Activated T-helper 1 cell treated with anti-CD3 and anti-CD28 coated beads, Interleukin-12 subunit alpha, Interleukin-12 subunit beta, Interleukin-2, Interleukin-4 antibody, amounts not matched to agents 30 ng/mL and 10 ng/mL and 1 ng/mL, durations not matched to agents 14 hours and 24 hours and 36 hours (primary cell): Measurements from ENCODE around the gene F7. TPM values are rescaled to one million over a fixed set of nuclear protein-coding genes. Genes with fewer than 3 reads are reported as not detected.
"Not testable (repeated sequence)": the region's sequence is repeated elsewhere in the genome, so short reads cannot be mapped to it uniquely, and the experiment has no call there.

ENCODE experiments used
- DNase-seq: peaks from one replicate; pipeline ENCODE4 v3.0.0; 2021; ENCODE audit warnings: low spot score
- H3K27ac Mint-ChIP-seq: one replicate; pipeline ENCODE4 v1.8.0; 2021; ENCODE audit warnings: mild to moderate bottlenecking, mixed read lengths
- H3K27me3 Mint-ChIP-seq: one replicate; pipeline ENCODE4 v1.8.0; 2022; ENCODE audit warnings: mild to moderate bottlenecking, moderate library complexity, mixed read lengths; ENCODE audit not compliant: insufficient read depth
- H3K36me3 Mint-ChIP-seq: one replicate; pipeline ENCODE4 v1.8.0; 2021; ENCODE audit warnings: low read depth, mixed read lengths
- H3K4me1 Mint-ChIP-seq: one replicate; pipeline ENCODE4 v1.8.0; 2021; ENCODE audit warnings: low read depth, mixed read lengths
- H3K4me3 Mint-ChIP-seq: one replicate; pipeline ENCODE4 v1.8.0; 2021; ENCODE audit warnings: mild to moderate bottlenecking, moderate library complexity, mixed read lengths
- H3K9me3 Mint-ChIP-seq: one replicate; pipeline ENCODE4 v1.8.0; 2021; ENCODE audit warnings: mixed read lengths
- intact Hi-C: fragments of 100-400 bp; cut with micrococcal nuclease; formaldehyde crosslinking; loops from one replicate; pipeline ENCODE4 v1.15.1; 2024
- total RNA-seq: library from RNA; stranded (reverse); gene quantifications from 2 replicates; pipeline ENCODE4 v1.2.3, GENCODE V29; 2022

Gene F7
- total RNA-seq, 1 donor from 2014 or later: not detected

DNA sequence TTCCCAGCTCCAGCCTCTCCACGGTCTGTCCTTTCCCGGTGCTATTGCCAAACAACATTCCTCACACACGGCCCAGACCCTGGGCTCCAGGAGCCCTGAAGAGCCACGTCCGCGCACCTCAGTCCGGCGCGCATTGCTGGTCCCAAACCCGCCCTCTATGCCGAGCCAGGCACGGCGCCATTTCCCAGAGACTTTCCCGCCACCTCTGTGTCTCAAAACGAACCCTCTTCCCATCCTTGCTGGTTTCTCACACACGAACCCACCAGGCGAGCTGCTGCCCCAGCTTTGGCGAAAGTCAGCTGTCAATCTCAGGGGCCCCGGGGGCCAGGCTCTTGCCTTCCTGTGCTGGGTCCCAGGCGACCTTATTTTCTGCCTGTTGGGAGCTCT, 28.0 kb upstream of the F7 start:
- no peak for DNase-seq
- H3K27me3 Mint-ChIP-seq: no peaks in the 10 kb centered on the region
- intact Hi-C loops: no loop called here
- H3K9me3 Mint-ChIP-seq: no peaks in the 10 kb centered on the region
- H3K27ac Mint-ChIP-seq: no peak overlapping the region
- no peaks in the 10 kb centered on the region for H3K4me1 Mint-ChIP-seq
- H3K4me3 Mint-ChIP-seq: no peak overlapping the region
- no peaks in the 10 kb centered on the region for H3K36me3 Mint-ChIP-seq

DNA sequence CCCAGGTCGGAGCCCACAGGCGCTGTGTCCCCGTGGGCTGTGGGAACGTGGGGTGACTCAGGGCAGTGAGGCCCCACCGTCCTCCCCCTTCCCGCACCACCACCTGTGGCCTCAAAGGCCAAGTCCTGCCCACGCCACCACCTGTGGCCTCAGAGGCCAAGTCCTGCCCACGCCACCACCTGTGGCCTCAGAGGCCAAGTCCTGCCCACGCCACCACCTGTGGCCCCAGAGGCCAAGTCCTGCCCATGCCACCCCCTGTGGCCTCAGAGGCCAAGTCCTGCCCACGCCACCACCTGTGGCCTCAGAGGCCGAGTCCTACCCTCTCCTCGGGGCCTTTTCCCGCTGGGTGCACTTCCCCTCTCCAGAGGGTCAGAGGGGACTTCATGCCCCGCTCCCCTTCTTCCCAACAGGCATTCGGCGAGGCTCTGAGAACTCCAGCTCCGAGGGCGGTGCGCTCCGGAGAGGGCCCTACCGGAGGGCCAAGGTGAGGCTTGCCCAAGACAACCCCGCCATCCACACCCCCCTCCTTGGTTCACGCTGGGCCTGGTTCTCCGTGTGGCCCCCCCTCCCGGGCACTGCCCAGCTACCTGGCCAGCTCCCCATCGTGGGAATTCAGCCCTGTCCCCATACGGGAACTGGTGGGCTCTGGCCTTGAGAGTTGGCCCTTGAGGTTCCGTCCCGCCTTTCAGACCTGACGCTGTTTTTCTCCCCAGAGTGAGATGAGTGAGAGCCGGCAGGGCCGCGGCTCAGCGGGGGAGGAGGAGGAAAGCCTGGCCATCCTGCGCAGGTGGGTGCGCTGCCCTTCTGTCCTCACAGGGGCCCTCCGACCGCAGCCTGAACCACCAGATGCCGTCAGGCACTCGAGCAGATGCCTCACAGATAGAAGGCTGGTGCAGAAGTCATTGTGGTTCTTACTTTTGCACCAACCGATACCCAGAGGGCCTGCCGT, 27.4 kb upstream of the F7 start:
- Mint-ChIP-seq H3K4me3 (no peak overlapping the region), H3K27me3 (no peaks in the 10 kb centered on the region), H3K4me1 (no peaks in the 10 kb centered on the region), H3K9me3 (no peaks in the 10 kb centered on the region), H3K27ac (no peak overlapping the region), H3K36me3 (no peaks in the 10 kb centered on the region)
- DNase-seq: no peak
- intact Hi-C loops: no loop called here

DNA sequence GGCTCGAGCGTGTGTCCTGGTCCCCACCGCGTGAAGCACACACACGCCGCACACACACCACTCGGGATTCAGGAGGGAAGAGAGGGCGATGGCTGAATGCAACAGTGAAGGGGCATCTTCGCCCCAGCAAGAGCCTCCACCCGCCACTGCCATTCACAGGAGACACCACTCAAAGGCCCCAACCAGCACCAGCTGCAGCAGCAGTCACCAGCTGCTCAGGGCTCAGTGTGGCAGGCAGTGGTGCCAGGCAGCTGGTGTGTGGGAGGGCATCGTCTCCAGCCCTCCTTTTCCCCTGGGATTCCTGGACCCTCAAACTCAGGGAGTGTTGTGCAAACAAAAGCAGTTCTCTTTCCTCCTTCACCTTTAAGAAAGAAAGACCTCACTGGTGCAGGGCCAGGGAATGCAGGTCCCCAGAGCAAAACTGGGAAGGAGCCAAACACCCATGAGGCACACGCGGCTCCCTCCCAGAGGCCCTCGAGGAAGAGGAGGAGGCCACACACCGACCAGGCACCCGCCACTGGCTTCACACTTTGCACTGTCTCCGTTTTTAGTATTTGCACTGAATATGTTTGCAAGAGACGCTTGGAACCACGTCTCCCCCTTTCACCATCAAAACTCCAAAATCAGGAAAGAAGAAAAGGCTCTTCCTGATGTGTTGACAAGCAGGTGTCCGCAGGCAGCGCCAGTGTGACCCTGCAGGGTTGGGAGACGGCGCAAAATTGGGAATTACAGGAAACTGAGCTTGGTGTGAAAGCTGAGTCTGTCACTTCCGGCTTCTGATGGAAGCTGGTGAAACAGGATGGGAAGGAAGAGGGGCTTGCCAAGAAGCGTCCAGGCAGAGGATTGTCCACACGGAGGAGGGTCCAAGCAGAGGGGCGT, 26.4 kb upstream of the F7 start:
- Mint-ChIP-seq H3K27ac (no peak overlapping the region), H3K27me3 (no peaks in the 10 kb centered on the region), H3K4me3 (no peak overlapping the region), H3K4me1 (no peaks in the 10 kb centered on the region), H3K9me3 (no peaks in the 10 kb centered on the region), H3K36me3 (no peaks in the 10 kb centered on the region)
- intact Hi-C loops: no loop called here
- DNase-seq: no peak

DNA sequence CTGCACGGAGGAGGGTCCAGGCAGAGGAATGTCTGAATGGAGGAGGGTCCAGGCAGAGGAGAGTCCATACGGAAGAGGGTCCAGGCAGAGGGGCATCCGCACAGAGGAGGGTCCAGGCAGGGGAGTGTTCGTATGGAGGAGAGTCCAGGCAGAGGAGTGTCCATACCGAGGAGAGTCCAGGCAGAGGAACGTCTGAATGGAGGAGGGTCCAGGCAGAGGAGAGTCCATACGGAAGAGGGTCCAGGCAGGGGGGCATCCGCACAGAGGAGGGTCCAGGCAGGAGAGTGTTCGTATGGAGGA, 25.9 kb upstream of the F7 start:
- not testable (repeated sequence) for H3K9me3 Mint-ChIP-seq, H3K4me3 Mint-ChIP-seq

DNA sequence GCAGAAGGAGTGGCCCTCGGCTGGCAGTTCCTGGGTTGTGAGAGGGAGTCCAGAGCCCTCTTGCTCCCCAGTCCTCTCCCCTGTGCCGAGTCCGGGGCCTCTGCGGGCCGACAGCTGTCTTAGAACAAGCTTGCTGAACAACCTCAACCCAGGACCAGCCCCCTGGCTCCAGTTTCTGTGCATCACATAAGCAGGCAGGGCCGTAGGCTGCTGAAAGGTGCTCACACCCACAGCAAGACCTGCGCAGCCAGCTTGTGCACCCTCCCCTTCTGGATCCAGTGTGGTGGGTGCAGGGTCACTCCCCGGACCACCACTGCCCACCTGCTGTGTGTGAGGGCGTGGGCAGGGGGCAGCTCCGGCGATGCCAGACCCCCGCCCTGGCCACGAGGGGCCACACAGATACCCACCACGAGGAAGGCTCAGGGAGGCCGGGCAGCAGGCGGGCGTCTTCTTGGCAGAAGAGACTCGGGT, 25.2 kb upstream of the F7 start:
- Mint-ChIP-seq H3K36me3 (no peaks in the 10 kb centered on the region), H3K4me3 (no peak overlapping the region), H3K4me1 (no peaks in the 10 kb centered on the region), H3K9me3 (no peaks in the 10 kb centered on the region), H3K27me3 (no peaks in the 10 kb centered on the region), H3K27ac (no peak overlapping the region)
- intact Hi-C loops: no loop called here
- no peak for DNase-seq

More for the DNA sequence above, 25.9 kb upstream of the F7 start:
- DNase-seq, H3K36me3 Mint-ChIP-seq, intact Hi-C loops, H3K27ac Mint-ChIP-seq, H3K27me3 Mint-ChIP-seq, H3K4me1 Mint-ChIP-seq: not testable (repeated sequence)

DNA sequence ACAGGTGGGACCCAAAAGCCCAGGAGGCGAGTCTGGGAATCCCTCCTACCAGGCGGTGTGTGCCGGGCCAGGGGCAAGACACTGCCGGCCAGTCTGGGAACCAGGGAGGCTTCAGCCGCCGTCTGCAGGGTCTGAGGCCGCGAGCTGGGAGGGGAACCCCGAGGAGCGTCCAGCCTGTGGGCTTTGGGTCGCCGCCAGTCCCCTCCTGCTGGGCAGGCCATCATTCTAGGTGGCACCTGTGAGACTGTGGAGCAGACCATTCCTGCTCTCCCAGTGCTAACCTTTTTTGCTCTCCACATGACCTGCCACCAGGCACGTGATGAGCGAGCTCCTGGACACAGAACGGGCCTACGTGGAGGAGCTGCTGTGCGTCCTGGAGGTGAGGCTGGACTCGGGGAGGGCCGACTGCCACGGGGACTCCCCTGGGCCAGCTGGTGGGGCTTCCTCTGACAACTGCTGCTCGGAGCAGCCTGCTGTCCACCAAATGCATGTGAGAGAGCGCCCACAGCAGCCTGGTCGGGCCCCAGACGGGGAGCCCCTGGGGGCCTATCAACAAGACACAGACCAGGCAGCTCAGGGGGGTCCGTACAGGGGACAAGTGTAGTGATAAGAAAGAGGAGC, 24.6 kb upstream of the F7 start:
- no peak for DNase-seq
- H3K9me3 Mint-ChIP-seq: no peaks in the 10 kb centered on the region
- no peaks in the 10 kb centered on the region for H3K36me3 Mint-ChIP-seq
- H3K27me3 Mint-ChIP-seq: no peaks in the 10 kb centered on the region
- H3K4me3 Mint-ChIP-seq: no peak overlapping the region
- H3K4me1 Mint-ChIP-seq: no peaks in the 10 kb centered on the region
- intact Hi-C loops: no loop called here
- no peak overlapping the region for H3K27ac Mint-ChIP-seq

DNA sequence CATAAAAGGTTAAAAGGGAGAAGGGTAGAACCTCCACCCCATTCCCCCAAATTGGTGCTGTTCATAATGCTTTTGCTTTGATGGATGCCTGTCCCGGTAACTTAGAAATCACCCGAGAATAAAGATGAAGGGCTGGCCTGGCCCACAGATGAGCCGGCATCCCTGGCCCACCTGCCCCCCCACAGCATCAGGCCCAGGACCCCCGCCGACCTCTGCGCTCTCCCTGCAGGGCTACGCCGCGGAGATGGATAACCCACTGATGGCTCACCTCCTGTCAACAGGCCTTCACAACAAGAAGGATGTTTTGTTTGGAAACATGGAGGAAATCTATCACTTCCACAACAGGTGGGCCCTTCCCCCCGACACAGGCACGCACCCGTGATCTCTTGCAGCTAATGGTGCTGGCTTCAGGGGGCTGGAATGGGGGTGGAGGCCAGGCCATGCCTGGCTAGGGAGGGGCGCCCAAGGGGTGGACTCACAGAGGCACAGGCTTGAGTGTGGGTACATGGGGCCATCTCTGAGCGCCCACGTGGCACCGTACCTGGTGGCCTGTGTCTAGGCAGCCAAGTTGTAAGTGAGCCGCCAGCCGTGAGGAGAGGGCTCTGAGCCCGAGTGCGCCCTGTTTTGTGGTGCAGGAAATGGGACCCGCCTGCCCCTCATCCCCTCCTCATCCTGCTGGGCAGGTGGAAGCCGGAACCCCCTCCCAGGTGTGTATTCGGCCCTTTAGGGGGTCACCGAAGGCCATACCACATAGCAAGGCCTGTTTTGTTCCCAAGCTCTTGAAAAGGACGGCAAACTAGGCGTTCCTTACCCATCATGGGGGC, 23.2 kb upstream of the F7 start:
- intact Hi-C loops: no loop called here
- Mint-ChIP-seq H3K4me3 (no peak overlapping the region), H3K27ac (no peak overlapping the region), H3K36me3 (no peaks in the 10 kb centered on the region), H3K4me1 (no peaks in the 10 kb centered on the region), H3K9me3 (no peaks in the 10 kb centered on the region), H3K27me3 (no peaks in the 10 kb centered on the region)
- DNase-seq: no peak

DNA sequence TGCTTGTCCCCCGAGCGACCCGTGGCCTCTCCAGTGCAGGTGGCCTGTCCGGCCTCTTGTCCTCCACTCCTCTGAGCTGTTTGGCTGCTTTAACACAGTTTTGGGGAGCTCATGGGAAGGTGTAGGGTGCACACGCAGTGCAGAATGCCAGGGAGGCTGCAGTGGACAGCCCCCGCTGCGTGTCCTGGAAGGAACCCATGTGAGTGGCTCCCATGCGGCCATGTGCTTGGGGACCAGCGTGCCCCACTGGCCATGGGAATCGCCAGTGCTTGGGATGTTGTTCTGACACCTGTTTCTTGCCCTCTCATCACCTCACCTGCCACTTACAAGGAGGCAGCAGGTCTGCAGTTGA, 22.6 kb upstream of the F7 start:
- Mint-ChIP-seq H3K27ac (no peak overlapping the region), H3K4me3 (no peak overlapping the region), H3K27me3 (no peaks in the 10 kb centered on the region), H3K4me1 (no peaks in the 10 kb centered on the region), H3K36me3 (no peaks in the 10 kb centered on the region), H3K9me3 (no peaks in the 10 kb centered on the region)
- intact Hi-C loops: no loop called here
- no peak for DNase-seq

DNA sequence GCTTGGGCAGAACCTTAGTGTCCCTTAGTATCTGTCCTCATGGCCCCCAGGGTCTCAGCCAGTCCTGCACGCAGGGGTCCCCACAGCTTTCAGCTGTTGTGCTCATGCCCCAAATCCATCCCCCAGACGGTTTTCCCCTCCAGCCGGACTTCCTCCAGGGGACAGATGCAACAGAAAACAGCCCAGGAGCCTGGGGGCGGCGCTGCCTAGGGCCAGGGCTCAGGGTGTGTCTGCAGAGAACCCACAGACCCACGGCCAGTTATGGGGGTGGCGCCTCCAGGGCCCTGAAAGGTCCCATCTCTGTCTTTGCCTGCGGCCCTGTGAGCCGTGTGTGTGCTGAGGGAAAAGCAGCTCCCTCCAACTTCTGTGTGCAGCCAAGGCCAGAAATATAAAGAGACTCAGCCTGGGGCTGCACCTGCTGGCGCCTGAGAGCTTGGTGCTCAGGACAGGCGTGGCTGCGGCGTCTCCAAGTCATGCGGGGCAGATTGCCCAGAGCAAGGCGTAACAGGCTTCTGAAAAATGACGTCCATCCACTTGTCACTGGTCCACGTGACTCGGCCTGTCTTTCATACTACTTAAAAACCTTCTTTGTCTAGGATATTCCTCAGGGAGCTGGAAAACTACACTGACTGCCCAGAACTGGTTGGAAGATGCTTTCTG, 22.1 kb upstream of the F7 start:
- Mint-ChIP-seq H3K9me3 (no peaks in the 10 kb centered on the region), H3K27ac (no peak overlapping the region), H3K27me3 (no peaks in the 10 kb centered on the region), H3K36me3 (no peaks in the 10 kb centered on the region), H3K4me1 (no peaks in the 10 kb centered on the region), H3K4me3 (no peak overlapping the region)
- intact Hi-C loops: no loop called here
- no peak for DNase-seq

DNA sequence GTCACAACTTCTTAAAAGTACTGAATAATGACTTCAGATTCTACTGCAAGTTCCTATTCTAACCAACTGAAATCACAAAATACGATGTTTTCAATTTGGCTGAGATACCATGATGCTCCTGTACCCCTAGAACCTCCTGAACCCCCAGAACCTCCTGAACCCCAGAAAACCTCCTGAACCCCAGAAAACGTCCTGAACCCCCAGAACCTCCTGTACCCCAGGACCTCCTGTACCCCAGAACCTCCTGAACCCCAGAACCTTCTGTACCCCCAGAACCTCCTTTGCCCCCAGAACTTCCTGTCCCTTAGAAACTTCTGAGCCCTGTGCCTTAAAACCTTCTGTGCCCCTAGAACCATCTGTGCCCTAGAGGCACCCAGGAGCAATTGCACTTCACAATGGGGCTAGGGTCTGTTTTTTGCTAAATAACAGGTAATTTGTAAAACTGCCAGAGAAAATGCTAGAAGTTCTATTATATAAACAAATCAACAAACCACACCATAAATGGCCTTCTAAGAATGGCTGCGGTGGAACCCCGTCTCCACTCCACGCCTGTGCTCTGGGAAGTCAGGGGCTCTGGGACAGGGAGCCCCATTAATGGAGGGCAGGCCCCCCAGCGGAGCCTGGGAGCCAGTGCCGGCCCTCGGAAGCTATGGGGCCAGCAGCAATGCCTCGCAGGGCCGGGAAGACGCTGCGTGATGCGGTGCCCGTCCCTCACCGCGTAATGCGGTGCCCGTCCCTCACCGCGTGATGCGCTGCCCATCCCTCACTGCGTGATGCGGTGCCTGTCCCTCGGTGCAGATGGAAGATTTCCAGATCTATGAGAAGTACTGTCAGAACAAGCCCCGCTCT, 21.3 kb upstream of the F7 start:
- Mint-ChIP-seq H3K4me1 (no peaks in the 10 kb centered on the region), H3K36me3 (no peaks in the 10 kb centered on the region), H3K27ac (no peak overlapping the region), H3K4me3 (no peak overlapping the region), H3K27me3 (no peaks in the 10 kb centered on the region), H3K9me3 (no peaks in the 10 kb centered on the region)
- intact Hi-C loops: no loop called here
- DNase-seq: no peak

DNA sequence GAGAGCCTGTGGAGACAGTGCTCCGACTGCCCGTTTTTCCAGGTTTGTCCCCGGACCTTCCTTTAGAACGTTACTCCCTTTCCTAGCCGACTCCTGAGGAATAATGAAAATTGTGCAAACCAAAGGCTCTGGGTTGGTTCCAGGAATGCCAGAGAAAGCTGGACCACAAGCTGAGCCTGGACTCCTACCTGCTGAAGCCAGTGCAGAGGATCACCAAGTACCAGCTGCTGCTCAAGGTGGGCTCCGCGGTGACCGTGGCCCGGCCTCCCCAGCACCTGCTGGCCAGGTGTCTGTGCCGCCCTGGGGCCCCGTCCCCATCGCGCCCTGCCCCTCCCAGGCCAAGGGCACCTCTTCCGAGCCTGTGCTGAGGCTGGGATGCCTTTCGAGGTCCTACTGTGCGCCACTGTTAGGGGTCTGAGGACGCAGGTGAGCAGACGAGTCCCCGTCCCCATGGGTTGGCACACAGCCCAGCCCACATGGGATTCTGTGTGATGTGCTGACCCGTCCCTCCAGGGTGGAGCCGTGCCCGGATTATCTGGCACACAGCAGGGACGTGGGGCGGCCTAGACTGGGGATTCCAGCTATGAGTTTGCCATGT, 20.5 kb upstream of the F7 start:
- no peaks in the 10 kb centered on the region for H3K9me3 Mint-ChIP-seq
- H3K36me3 Mint-ChIP-seq: no peaks in the 10 kb centered on the region
- H3K4me3 Mint-ChIP-seq: no peak overlapping the region
- intact Hi-C loops: no loop called here
- no peak for DNase-seq
- no peaks in the 10 kb centered on the region for H3K27me3 Mint-ChIP-seq
- no peak overlapping the region for H3K27ac Mint-ChIP-seq
- H3K4me1 Mint-ChIP-seq: no peaks in the 10 kb centered on the region
